Measurements from ENCODE around the gene SMS.

Gene SMS

DNA sequence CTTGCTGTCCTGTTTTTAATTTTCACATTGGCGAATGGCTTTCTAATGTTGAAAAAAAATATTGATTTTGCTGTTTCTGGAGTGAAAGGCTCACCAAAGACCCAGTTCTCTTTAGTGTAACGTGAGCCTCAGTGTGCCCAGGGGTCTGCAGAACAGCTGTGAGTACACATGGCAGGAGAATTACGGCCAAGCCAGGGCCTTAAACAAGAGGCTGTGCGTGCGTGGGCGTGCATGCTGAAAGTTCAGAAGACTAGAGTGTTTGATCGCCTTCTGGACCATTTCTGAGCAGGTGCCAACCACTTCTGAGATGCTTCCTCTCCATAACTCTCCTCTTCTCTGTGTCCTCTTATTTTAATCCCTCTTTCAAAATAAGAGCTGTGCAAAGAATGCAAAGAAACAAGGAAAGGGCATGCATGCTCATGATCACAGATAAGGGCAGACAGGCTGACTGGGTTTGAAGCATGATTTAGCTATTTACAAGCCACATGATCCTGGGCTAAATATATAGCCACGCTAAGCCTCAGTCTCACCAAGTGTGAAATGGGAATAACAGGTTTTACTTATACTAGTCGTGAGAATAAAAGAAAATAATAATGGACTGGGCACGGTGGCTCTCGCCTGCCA, 101.5 kb downstream of the SMS start:
- peak; percentile 49 for DNase-seq

DNA sequence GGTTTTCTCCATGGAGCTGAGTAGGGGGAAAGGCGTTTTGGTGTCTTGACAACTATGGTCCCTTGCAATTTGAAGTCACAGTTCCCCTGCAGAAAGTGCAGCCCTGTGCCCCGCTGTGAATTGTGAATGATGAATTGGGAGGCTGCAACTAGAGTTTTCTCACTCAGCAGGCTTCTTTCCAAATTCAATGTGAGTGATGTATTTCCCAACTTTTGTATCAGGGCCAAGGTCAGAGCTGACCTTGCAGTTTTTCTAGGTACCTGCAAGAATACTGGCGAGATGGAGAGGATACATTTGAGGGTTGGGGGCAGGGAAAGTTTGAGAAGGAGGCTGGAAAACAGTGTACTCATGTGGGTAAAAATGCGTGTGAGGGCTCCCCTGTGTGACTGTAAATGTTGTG, 103.4 kb downstream of the SMS start:
- no peak for DNase-seq
